Bone marrow (tissue), 2 donors: ENCODE measurements around the gene GPR162.

Experiments
- DNase-seq, 2 donors: peaks; one replicate each; lab custom pipeline; 2025; lab: John Stamatoyannopoulos, UW

GPR162 gene

DNA sequence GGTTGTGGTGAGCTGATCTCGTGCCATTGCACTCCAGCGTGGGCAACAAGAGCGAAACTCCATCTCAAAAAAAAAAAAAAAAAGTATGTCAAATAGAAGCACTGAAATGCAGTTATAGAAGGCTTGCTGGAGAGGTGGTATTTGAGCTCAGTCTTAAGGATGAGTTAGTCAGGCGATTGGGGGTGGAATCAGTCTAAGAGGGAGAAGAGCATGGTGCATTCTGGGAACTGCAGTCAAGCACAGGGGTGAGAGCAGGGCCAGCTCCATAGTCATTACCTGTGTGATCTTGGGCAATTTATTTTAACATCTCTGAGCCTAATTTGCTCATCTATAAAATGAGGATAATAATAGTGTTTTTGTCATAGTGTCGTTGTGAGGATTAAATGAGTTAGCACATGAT lies 13.3 kb downstream of the GPR162 start:
- DNase-seq, result no peak

DNA sequence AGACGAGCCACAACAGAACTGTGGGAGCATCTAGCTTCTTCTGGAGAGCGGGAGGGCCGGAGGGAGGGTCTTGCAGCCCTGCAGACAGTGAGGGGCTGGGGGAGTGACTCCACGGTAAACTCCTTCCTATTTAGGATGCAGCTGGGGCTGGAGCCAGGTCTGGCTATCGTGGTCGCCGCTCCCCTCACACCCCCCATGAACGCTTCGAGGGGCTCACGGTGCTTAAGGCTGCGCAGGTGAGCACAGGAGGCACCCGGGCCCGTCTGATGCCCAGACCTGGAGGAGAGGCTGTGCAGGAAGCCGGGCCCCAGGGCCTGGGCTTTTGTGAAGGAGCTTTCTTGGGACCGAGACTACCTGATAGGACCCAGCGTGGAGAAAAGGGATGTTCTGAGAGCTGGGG lies 15.2 kb downstream of the GPR162 start:
- DNase-seq, result no peak

DNA sequence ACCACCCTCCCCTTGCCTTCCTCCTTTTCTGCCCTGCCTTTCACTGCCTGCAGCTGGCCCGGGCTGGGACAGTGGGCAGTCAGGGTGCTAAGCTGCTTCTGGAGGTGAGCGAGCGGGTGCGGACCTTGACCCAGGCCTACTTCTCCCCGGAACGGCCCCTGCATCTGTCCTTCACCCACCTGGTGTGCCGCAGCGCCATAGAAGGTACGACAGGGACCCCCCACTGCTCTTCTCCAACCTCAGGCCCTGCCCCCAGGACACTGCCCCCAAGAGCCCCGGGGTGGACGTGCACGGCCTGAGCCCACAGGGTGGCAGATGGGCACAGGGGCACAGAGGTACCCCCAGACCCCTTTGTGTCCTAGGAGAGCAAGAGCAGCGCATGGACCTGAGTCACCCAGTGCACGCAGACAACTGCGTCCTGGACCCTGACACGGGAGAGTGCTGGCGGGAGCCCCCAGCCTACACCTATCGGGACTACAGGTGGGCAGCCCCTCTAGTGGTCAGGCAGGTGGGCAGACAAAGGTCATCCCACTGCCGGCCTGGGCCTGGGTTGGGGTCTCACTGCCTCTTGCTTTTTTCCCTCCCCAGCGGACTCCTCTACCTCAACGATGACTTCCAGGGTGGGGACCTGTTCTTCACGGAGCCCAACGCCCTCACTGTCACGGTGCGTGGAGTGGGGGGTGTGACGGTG lies 15.9 kb downstream of the GPR162 start:
- no peak for DNase-seq

DNA sequence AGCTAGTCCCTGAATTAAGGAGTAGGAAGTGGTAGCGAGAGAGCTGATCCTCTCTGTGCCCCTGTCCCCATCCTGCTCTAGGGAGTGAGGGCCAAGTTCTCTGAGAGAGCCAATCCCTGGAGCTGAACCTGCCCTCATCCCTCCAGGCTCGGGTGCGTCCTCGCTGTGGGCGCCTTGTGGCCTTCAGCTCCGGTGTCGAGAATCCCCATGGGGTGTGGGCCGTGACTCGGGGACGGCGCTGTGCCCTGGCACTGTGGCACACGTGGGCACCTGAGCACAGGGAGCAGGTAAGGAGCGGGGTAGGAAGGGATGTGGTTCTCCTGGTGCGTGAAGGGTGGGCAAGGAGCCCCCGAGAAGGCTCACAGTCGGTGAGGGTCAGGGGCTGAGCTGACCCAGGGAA lies 17.2 kb downstream of the GPR162 start:
- no peak for DNase-seq

DNA sequence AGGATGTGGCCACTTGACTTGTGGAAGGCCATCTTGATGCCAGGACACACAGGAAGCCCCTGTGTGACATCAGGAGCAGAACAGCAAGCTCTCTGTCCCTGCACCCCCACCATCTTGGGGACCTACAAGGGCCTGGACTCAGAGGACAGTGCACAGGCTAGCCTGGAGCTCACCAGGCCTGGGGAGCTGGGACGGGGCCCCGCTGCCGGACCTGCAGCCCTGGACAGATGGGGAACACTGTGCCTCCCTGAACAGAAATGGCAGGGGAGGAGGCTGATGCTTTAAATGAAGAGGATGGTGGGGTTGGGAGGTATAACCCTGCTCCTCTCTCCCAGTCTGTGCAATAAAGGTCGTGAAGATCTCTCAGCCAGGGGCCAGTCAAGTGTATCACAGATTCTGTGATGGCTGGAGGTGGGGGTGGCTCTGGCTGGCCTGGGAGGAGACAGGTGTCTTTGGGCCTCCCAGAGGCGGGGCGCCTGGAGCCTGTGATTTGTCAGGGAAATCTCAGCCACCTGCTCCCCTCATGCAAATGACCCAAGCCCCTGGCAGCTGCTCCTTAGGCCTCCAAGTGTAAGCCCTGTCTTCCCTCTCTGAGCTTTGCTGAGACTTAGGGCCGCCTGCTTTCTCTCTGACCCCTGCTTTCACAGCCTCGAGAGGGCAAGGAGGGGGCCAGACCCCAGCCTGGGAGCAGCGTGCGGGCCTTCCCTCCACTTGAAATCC lies 18.0 kb downstream of the GPR162 start:
- no peak for DNase-seq

DNA sequence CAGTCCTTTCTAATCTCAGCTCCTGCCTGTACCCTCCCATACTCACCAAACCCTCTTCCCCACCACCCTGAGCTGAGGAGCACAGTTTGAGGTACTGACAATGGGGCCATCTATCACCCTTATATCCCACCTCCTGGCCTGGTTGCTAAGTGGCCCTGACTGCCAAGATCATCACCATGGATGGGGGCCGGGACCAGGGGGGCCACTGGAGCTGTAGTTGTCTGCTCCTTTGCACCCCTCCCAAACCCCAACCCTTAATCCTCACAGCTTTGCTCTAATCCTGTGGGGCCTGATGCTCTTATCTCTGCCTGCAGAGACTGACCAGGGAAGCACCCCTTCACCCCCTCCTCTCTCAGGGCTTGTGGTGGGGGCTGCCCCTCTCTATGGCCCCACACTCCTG lies 18.7 kb downstream of the GPR162 start:
- no peak for DNase-seq

DNA sequence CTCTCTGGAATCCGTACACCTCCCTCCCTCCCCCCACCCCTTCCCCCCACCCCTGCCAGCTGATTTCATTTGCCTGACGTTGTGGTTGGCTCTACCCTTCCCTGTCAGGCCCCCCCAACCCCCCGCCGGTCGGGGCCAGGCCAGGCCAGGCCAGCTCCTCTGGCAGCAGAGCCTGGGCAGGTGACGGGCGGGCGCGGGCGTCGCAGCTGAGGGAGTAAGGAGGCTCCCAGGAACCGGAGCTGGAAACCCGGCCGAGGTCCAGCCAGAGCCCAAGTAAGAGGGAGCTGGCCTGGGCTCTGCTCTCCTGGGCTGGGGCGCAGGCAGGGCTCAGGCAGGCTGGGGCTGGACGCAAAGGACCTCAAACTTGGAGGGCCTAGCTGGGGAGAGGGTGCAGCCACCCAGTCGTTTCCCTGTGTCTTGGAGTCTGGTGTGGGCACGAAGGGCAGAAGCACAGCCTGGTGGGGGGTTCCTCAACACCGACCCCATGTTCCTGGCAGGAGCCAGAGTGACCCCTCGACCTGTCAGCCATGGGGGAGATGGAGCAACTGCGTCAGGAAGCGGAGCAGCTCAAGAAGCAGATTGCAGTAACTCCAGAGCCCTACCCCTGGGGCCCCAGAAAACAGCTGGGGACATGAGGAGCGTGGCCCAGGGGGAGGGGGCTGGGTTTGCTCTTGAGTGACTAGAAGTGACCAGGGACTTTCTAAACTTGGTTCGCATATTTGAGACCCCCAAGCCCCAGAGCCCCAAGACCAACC lies 19.3 kb downstream of the GPR162 start, which contains the start of gene GNB3:
TSS of gene GNB3 (plus strand) at position 165 of the 755 bp plus-strand sequence. CDS start at position 528, 363 bp downstream.
- DNase-seq, result no peak

DNA sequence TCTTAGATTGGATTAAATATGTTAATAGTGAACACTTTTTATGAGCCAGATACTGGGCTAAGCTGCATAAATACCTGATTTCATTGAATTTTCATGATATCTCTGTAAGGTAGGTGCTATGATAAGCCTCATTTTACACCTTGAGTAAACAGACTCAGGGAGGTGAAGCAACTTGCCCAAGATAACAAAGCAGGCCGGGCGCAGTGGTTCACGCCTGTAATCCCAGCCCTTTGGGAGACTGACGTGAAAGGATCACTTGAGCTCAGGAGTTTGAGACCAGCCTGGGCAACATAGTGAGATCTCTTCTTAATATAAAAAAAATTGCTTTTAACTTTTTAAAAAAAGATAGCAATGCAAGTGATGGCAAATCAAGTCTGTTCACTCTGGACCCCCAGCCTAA lies 20.5 kb downstream of the GPR162 start:
- DNase-seq, result no peak

DNA sequence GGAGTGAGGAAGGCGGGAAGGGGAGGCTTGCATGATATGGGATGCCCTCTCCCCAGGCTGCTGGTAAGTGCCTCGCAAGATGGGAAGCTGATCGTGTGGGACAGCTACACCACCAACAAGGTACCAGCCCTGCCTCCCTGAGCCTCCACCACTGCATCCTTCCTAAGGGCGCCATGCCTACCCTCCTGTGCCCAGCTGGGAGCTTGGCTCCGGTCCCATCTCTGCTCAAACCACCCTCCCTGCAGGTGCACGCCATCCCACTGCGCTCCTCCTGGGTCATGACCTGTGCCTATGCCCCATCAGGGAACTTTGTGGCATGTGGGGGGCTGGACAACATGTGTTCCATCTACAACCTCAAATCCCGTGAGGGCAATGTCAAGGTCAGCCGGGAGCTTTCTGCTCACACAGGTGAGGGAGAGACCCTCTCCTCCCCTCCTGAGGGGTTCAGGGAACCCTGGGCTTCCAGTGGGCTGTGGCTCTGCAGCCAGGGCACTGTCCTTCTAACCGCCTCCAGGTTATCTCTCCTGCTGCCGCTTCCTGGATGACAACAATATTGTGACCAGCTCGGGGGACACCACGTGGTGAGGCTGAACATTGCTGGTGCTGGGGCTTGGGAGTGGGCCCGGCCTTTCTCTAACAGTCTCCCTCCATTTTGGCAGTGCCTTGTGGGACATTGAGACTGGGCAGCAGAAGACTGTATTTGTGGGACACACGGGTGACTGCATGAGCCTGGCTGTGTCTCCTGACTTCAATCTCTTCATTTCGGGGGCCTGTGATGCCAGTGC lies 21.7 kb downstream of the GPR162 start:
- DNase-seq, result no peak

DNA sequence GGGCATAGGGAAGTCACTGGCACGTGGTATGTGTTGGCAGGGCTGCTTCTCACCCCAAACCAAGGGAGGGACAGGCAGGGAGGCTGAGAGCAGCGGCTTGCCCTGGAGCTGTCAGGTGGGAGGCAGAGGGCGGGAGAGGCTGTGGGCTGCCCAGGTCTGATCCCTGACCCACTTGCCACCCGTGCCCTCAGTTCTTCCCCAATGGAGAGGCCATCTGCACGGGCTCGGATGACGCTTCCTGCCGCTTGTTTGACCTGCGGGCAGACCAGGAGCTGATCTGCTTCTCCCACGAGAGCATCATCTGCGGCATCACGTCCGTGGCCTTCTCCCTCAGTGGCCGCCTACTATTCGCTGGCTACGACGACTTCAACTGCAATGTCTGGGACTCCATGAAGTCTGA lies 23.8 kb downstream of the GPR162 start:
- DNase-seq, result no peak

DNA sequence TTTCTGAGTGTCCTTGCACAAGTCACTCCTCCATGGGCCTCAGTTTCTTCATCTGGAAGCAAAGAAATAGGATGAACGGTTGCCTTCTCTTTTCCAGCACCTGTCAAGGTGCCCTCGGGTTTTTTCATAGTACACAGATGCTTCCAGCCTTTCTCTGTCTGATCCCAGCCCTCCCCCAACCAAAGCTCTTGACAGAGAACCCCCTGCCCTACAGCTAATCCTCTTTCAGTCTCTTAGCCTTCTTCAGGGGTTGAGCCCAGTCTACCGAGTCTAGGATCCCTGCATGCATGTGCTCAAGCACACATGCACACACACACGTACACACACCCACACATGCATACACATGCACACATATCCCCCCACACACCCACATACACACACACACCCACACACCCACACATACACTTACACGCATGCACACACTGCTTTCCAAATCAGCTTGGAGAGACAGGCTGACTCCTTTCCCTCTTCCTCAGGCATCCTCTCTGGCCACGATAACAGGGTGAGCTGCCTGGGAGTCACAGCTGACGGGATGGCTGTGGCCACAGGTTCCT lies 24.8 kb downstream of the GPR162 start:
- DNase-seq, result no peak

DNA sequence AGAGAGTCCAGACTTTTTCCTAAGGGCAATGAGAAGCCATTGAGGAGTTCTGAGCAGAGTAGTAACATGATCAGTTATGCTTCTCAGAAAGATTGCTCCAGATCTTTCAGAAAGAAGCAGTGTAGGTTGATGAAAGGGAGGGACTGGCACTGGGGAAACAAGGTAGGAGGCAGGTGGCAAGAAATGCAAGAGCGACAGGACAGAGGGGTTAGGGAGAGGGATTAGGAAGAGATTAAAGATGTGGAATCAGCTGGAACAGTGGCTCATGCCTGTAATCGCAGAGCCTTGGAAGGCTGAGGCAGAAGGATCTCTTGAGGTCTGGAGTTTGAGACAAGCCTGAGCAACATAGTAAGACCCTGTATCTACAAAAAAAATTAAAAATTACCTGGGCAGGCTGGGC lies 26.1 kb downstream of the GPR162 start:
- DNase-seq, result no peak

DNA sequence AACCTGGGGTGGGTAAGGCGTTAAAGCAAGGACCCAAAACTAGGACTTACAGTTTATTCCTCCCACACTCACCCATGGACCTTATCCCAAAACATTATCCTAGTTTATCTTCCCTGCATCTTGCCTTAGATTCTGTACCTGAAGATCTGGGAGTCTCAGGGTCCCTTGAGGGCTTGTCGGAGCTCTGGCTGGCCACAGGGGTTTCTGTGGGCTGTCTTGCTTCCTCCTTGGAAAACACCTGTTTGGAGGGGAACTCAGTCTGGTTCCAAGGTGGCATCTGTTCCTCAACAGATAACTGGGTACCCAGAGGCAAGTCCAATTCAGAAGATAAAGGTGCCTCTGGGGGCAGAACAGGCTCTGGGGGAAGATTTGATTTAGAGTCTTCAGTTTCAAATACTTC lies 27.8 kb downstream of the GPR162 start:
- DNase-seq, result no peak

DNA sequence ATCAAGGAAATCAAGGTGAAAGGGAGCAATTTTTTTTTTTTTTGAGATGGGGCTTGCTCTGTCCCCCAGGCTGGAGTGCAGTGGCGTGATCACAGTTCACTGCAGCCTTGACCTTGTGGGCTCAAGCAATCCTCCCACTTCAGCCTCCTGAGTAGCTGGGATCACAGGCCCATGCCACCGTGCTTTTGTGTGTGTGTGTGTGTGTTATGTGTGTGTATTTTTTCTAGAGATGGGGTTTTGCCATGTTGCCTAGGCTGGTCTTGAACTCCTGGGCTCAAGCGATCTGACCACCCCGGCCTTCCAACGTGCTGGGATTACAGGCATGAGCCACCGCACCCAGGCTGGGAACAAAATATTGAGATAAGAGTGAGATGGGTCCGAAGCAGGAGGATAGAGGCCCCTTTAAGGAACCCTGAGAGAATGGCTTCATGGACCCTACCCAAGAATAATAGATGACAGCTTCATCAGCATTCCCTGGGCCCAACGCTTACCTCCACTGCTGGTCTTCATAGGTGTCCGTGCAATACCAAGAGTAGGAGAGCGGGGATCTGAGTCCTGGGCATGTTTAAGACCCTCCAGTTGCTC lies 28.4 kb downstream of the GPR162 start:
- no peak for DNase-seq

DNA sequence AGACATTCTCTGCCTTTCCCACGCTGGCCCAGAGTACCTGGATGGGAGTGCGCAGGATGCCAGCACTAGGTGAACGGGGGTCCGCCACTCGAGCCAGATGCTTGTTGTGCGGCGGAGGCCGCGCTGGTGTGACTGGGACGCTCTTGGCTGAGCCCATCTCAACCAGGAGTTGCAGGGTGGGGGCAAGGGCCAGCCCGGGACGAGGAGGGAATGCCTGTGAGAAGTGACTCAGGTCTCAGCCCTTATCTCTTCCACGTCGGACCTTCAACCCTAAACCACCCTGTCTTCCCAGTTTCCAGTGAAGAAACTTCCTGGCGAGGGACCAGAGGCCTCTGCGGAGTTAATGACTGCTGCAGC lies 29.2 kb downstream of the GPR162 start:
- DNase-seq, result no peak

DNA sequence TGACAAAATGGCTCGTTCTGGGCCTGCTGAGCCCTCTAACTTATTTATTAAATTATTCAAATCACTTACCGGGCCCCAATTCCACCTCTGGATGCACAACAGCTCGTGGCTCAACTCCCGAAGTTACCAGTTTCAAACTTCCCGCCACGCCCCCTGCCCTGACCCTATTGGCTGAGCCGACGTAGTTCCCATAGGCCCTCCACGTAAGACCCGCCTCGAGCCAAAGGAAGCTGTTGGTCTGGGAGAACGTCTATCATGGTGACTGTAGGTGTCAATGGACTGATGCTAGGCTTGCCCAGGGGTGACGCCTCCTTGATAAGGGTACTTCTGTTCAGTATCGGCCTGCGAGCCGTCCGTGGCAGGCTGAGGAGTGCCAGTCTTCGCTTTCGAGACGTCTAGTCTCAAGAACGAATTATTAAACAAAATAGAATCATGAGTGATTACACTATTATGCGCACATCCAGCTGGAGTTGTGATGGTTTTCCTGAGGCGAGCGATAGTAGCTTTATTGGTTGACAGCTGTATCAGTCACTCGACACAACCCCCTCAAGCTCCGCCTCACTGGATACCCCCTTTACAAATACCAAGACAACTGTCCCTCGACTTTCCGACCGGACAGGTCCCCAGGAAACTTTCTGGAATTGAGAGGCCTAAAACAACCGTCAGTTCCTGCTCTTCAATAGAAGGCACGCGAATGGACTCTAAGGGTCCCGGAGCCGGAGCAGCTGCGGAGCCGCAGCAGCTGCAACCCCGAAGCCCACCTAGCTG lies 29.7 kb downstream of the GPR162 start, which contains the start of gene CDCA3:
TSS of gene CDCA3 (minus strand) at position 134 of the 768 bp plus-strand sequence. CDS start 334 bp downstream, outside the sequence.
- peak; percentile 78 to 92 for DNase-seq

DNA sequence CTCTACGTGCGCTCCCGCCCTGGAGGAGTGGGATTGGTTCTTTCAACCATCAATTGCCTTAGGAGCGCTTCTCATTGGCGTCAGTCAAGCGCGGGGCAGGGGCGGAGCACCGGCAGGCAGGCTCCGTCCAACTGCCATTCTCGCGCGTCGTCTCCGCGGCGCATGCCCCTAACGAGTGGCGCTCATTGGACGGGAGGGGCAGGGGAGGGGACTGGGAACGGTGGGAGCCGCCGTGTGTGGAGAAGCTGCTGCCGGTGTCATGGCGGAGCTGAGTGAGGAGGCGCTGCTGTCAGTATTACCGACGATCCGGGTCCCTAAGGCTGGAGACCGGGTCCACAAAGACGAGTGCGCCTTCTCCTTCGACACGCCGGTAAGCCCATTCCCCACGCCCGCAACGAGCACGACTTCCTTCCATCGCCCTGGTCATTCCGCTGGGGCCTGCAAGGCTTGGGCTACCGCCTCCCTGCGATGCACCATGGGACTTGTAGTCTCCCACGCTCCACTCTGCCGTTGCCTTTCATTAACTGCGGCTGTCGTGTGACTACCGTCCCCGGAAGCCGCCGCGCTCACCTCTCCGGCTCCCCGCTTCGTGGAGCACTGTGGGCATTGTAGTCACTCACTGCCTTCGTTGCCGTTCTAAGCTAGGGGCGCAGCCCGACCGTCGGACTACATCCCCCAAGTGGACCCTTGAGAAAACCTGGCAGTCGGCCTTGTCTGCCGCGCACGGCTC lies 30.5 kb downstream of the GPR162 start, which contains the start of gene USP5:
TSS of gene USP5 (plus strand) at position 230 of the 730 bp plus-strand sequence. CDS start at position 260, 30 bp downstream.
- DNase-seq, result peak; percentile 91 to 98

DNA sequence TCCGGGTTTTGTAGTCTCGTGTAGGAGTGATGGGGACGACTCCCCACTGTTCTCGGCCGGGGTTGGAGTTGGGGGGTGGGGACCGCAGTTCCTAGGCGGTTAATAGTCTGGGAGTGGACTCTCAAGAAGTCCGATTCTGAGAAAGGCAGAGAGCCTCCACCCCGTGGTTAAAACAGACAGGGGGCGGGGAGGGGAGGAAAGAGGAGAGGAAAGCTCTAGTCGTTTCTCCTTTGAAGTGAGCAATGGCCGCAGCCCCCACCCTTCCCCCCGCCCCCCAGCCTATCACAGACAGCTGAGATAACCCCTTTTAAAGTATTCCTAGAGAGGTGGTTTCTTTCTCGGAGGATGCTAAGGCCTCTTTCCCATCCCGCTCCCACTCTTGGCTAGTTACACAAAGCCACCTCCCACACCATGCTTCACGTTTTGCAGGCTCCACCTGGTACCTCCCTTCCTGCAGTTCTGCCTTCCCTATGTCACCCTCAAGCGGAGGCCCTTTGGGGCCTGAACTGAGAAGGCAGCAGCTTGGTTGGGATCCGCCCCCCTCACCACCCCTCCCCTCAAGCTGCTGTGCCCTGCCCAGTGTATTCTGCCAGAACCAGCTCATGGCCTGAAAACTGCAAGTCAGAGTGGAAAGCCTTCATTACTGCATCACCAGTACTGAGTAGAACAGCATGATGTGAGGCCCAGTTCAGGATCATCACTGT lies 31.2 kb downstream of the GPR162 start:
- no peak for DNase-seq

DNA sequence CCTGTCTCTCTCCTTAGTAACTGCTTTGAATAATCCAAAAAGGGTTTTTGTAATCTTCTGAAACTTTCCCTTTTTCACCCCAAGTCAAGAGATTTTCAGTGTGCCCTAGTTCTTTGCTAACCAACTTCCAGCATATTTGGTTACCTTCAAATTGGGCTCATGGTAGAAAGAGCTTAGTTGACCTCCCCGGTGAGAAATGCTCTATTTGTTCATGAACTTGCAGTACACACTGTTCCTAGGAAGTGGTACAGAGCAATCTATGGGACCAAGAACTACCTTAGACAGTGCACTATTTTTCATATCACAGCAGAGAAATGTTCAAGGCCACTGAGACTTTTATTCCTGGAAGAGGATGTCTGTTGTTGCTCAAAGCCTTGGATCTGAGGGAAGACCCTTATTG lies 32.0 kb downstream of the GPR162 start:
- DNase-seq, result no peak
